ENCODE data around the gene FAM163A. TPM values are rescaled to one million over a fixed set of nuclear protein-coding genes. Genes with fewer than 3 reads are reported as not detected.

The FAM163A gene
- total RNA-seq, 1 donor from 2014 or later = 0.17 TPM

- Histone ChIP-seq H3K4me3 (ENCODE audit: low read depth, low read length) (no peak overlapping the region), H3K36me3 (ENCODE audit: control insufficient read depth, insufficient read depth, low read length) (no peaks in the 10 kb centered on the region), H3K27me3 (ENCODE audit: control insufficient read depth, insufficient read depth, low read length) (no peaks in the 10 kb centered on the region)
- TF ChIP-seq, protein P1, sequence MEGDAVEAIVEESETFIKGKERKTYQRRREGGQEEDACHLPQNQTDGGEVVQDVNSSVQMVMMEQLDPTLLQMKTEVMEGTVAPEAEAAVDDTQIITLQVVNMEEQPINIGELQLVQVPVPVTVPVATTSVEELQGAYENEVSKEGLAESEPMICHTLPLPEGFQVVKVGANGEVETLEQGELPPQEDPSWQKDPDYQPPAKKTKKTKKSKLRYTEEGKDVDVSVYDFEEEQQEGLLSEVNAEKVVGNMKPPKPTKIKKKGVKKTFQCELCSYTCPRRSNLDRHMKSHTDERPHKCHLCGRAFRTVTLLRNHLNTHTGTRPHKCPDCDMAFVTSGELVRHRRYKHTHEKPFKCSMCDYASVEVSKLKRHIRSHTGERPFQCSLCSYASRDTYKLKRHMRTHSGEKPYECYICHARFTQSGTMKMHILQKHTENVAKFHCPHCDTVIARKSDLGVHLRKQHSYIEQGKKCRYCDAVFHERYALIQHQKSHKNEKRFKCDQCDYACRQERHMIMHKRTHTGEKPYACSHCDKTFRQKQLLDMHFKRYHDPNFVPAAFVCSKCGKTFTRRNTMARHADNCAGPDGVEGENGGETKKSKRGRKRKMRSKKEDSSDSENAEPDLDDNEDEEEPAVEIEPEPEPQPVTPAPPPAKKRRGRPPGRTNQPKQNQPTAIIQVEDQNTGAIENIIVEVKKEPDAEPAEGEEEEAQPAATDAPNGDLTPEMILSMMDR (IDR thresholded peaks at IDR 0.05; ENCODE audit: insufficient read depth, low read length, poor library complexity, severe bottlenecking) = no peak
- no peak for DNase-seq (ENCODE audit: low read depth)
Measured at GRCh38 chr1:179708434-179709195, 34.5 kb upstream of the FAM163A start.

DNA sequence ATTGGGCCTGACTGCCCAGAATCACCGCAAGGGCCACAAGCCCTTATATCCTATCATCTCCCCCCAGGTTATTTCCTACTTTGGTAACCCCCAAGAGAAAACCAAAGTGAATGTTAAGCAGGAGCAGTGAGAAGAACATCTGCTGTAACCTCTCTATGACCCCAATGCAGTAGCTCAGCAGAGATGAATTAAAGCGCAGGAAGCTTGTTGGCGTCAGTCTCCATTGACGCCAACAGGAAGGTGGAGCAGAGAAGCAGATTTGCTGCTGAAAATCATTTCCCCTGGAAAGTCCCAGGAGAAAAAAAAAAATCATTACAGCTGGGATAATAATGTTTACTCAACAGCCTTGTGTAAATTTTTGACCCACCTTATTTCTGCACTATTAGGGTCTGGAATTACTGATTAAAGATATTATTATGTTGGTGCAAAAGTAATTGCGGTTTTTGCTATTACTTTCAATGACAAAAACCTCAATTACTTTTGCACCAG is 33.2 kb upstream of the FAM163A start:
- no peaks in the 10 kb centered on the region for H3K36me3 ChIP-seq (ENCODE audit: control insufficient read depth, insufficient read depth, low read length)
- TF ChIP-seq, protein P1 (IDR thresholded peaks at IDR 0.05; ENCODE audit: insufficient read depth, low read length, poor library complexity, severe bottlenecking) = no peak

GRCh38 chr1:179714159-179714558 is 28.9 kb upstream of the FAM163A start:
- no peak overlapping the region for H3K4me3 ChIP-seq (ENCODE audit: low read depth, low read length)
- TF ChIP-seq, protein P1 (IDR thresholded peaks at IDR 0.05; ENCODE audit: insufficient read depth, low read length, poor library complexity, severe bottlenecking) = no peak
- H3K36me3 ChIP-seq (ENCODE audit: control insufficient read depth, insufficient read depth, low read length) = no peaks in the 10 kb centered on the region
- no peak for DNase-seq (ENCODE audit: low read depth)
- H3K27me3 ChIP-seq (ENCODE audit: control insufficient read depth, insufficient read depth, low read length) = no peaks in the 10 kb centered on the region

More for the DNA sequence above, 33.2 kb upstream of the FAM163A start:
- no peak for DNase-seq (ENCODE audit: low read depth)
- no peaks in the 10 kb centered on the region for H3K27me3 ChIP-seq (ENCODE audit: control insufficient read depth, insufficient read depth, low read length)
- no peak overlapping the region for H3K4me3 ChIP-seq (ENCODE audit: low read depth, low read length)

GRCh38 chr1:179714623-179715022 is 28.5 kb upstream of the FAM163A start:
- H3K36me3 ChIP-seq (ENCODE audit: control insufficient read depth, insufficient read depth, low read length) = no peaks in the 10 kb centered on the region
- TF ChIP-seq, protein P1 (IDR thresholded peaks at IDR 0.05; ENCODE audit: insufficient read depth, low read length, poor library complexity, severe bottlenecking) = no peak
- no peak overlapping the region for H3K4me3 ChIP-seq (ENCODE audit: low read depth, low read length)
- no peak for DNase-seq (ENCODE audit: low read depth)
- no peaks in the 10 kb centered on the region for H3K27me3 ChIP-seq (ENCODE audit: control insufficient read depth, insufficient read depth, low read length)

GRCh38 chr1:179719272-179719671 is 23.8 kb upstream of the FAM163A start:
- TF ChIP-seq, protein P1 (IDR thresholded peaks at IDR 0.05; ENCODE audit: insufficient read depth, low read length, poor library complexity, severe bottlenecking) = no peak
- no peak for DNase-seq (ENCODE audit: low read depth)
- Histone ChIP-seq H3K27me3 (ENCODE audit: control insufficient read depth, insufficient read depth, low read length) (no peaks in the 10 kb centered on the region), H3K36me3 (ENCODE audit: control insufficient read depth, insufficient read depth, low read length) (no peaks in the 10 kb centered on the region), H3K4me3 (ENCODE audit: low read depth, low read length) (no peak overlapping the region)
